Sigmoid colon (tissue), 7 donors: Measurements from ENCODE around the gene CTBP2. TPM values are rescaled to one million over a fixed set of nuclear protein-coding genes. Genes with fewer than 3 reads are reported as not detected.

Experiments used
- DNase-seq: peaks from one replicate; pipeline ENCODE4 v3.0.0-alpha.2; 2019
- H3K27ac ChIP-seq, 4 donors: fragments of 200-600 bp; sonication (generic); one replicate each; pipeline ENCODE4 v1.5.1; 2016 to 2019; ENCODE audit warnings: mild to moderate bottlenecking in 1 of 4
- H3K27me3 ChIP-seq, 3 donors: fragments of 200-600 bp; sonication (generic); one replicate each; pipeline ENCODE4 v1.5.1; 2019; ENCODE audit warnings: mild to moderate bottlenecking in 1 of 3
- H3K36me3 ChIP-seq, 4 donors: fragments of 200-600 bp; sonication (generic); one replicate each; pipeline ENCODE4 v1.5.1; 2016 to 2019
- H3K4me1 ChIP-seq, 4 donors: fragments of 200-600 bp; sonication (generic); one replicate each; pipeline ENCODE4 v1.5.1; 2017 to 2019
- H3K4me3 ChIP-seq, 4 donors: fragments of 200-600 bp; sonication (generic); one replicate each; pipeline ENCODE4 v1.5.1; 2017 to 2019; ENCODE audit warnings: mild to moderate bottlenecking in 2 of 4, moderate library complexity in 1 of 4
- H3K9me3 ChIP-seq, 4 donors: fragments of 200-600 bp in 3 of 4; sonication (generic) in 3 of 4; one replicate each; pipeline versions ENCODE4 v1.5.1 to v1.6.1; 2013 to 2019
- EP300 ChIP-seq, 4 donors: sonication (generic); formaldehyde crosslinking; IDR thresholded peaks; one replicate each; pipeline ENCODE4 v1.6.1; 2017; ENCODE audit warnings: antibody characterized with exemption in 4 of 4
- POLR2A ChIP-seq, 2 donors: fragments of 450-650 bp; IDR thresholded peaks; one replicate each; pipeline ENCODE4 v1.6.1; 2016; ENCODE audit warnings: antibody characterized with exemption in 2 of 2, mild to moderate bottlenecking in 2 of 2, moderate library complexity in 2 of 2
- POLR2AphosphoS5 ChIP-seq, 4 donors: sonication (generic); formaldehyde crosslinking; IDR thresholded peaks; one replicate each; pipeline ENCODE4 v1.6.1; 2017; ENCODE audit warnings: antibody characterized with exemption in 4 of 4
- WGBS, 2 donors: extraction: QIAGEN DNeasy Blood & Tissue Kit; methylation state at CpG; one replicate each; pipeline ENCODE4 v1.1.7; 2013; 5-methylcytosine and 5-hydroxymethylcytosine counted together
- intact Hi-C: fragments of 100-400 bp; cut with DNase I; formaldehyde crosslinking; loops from one replicate; pipeline ENCODE4 v1.15.1; 2023
- polyA plus RNA-seq, 3 donors: library from polyadenylated mRNA; stranded (reverse); fragments of 200-250 nt; gene quantifications; one replicate each; pipeline ENCODE4 v1.2.3, GENCODE V29; 2013
- total RNA-seq, 4 donors: library from RNA; depleted of rRNA; stranded (reverse); fragments of >200 nt; gene quantifications; one replicate each; pipeline ENCODE4 v1.1.0, GENCODE V29; 2016
- TF ChIP-seq, protein P1 (sequence below), 4 experiments: fragments of 450-650 bp in 3 of 4; fragments of 200-600 bp in 1 of 4; IDR thresholded peaks; one replicate each; pipeline ENCODE4 v1.5.1; 2016 to 2019; ENCODE audit warnings: antibody characterized with exemption in 4 of 4, mild to moderate bottlenecking in 3 of 4, moderate library complexity in 2 of 4
- donor health status: healthy with polysubstance abuse.
- donor health status: Bipolar disorder and iron deficiency.
- donor health status: healthy.

The CTBP2 gene
- total and polyA plus RNA-seq, 7 donors = 31.2 to 62.4 (median 52.0) TPM

DNA sequence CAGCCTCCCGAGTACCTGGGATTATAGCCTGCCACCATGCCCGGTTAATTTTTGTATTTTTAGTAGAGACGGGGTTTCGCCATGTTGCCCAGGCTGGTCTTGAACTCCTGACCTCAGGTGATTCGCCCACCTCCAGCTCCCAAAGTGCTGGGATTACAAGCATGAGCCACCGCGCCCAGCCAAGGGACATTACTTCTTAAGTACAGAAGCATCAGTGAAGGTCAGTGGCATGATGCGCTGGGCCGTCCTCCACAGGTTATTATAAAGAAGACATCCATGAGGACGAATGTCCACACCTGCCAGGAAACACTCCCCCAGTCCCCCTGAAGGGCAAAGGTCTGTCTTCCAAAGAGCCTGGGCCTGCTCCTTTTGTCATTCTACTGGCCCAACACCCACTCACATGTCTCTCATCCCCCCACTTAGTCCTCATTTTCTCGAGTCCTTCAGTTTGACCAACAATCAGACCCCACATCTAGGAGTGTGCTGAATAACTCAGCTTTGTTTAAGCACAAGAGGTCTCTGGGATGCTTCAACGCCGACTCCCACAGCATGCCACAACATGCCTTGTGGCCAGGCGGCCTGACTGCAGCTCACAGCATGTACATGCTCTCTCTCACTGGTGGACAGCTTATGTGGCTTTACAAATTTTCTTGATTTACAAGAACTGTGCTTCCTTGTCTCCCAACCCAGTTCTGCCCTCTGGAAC, 73.0 kb downstream of the CTBP2 start:
- Histone ChIP-seq H3K27ac (no peak overlapping the region), H3K4me1 (peaks cover 0 to 54% (median 36%) of the 10 kb centered on the region in 4 donors), H3K36me3 (no peaks in the 10 kb centered on the region), H3K9me3 (no peaks in the 10 kb centered on the region), H3K27me3 (no peaks in the 10 kb centered on the region), H3K4me3 (no peak overlapping the region)
- intact Hi-C loops = no loop called here
- peak; percentile 56 for DNase-seq
- WGBS, 2 donors = 90 to 94% methylated on average over 14 of the region's 14 CpGs
- TF ChIP-seq EP300 (IDR thresholded peaks at IDR 0.05) (no peak), POLR2A (IDR thresholded peaks at IDR 0.05) (no peak), POLR2AphosphoS5 (IDR thresholded peaks at IDR 0.05) (no peak)
- TF ChIP-seq, protein P1, sequence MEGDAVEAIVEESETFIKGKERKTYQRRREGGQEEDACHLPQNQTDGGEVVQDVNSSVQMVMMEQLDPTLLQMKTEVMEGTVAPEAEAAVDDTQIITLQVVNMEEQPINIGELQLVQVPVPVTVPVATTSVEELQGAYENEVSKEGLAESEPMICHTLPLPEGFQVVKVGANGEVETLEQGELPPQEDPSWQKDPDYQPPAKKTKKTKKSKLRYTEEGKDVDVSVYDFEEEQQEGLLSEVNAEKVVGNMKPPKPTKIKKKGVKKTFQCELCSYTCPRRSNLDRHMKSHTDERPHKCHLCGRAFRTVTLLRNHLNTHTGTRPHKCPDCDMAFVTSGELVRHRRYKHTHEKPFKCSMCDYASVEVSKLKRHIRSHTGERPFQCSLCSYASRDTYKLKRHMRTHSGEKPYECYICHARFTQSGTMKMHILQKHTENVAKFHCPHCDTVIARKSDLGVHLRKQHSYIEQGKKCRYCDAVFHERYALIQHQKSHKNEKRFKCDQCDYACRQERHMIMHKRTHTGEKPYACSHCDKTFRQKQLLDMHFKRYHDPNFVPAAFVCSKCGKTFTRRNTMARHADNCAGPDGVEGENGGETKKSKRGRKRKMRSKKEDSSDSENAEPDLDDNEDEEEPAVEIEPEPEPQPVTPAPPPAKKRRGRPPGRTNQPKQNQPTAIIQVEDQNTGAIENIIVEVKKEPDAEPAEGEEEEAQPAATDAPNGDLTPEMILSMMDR (IDR thresholded peaks at IDR 0.05) = no peak

DNA sequence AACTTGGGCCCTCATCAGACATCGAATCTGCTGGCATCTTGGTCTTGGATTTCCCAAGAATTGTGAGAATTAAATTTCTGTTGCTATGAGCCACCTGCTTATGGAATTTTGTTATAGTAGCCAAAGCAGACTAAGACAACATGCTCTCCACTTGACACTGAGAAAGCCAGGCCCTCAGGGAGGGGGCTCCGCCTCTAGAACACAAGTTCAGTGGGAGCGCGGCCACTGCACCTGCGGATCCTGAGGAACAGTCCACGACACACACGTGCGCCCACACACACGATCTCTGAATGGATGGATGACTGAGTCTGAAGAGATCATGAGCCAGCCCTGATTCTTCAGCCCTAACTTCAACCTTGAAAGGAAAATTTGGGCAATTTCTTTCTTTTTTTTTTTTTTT, 73.7 kb downstream of the CTBP2 start:
- peak; percentile 59 for DNase-seq
- Histone ChIP-seq H3K9me3 (no peaks in the 10 kb centered on the region), H3K27me3 (no peaks in the 10 kb centered on the region), H3K4me3 (no peak overlapping the region), H3K4me1 (peaks cover 0 to 52% (median 38%) of the 10 kb centered on the region in 4 donors), H3K27ac (no peak overlapping the region), H3K36me3 (no peaks in the 10 kb centered on the region)
- WGBS, 2 donors = 88 to 90% methylated on average over 9 of the region's 9 CpGs
- intact Hi-C loops = no loop called here
- TF ChIP-seq, protein P1 (IDR thresholded peaks at IDR 0.05) = no peak
- no peak for TF ChIP-seq POLR2A (IDR thresholded peaks at IDR 0.05)

DNA sequence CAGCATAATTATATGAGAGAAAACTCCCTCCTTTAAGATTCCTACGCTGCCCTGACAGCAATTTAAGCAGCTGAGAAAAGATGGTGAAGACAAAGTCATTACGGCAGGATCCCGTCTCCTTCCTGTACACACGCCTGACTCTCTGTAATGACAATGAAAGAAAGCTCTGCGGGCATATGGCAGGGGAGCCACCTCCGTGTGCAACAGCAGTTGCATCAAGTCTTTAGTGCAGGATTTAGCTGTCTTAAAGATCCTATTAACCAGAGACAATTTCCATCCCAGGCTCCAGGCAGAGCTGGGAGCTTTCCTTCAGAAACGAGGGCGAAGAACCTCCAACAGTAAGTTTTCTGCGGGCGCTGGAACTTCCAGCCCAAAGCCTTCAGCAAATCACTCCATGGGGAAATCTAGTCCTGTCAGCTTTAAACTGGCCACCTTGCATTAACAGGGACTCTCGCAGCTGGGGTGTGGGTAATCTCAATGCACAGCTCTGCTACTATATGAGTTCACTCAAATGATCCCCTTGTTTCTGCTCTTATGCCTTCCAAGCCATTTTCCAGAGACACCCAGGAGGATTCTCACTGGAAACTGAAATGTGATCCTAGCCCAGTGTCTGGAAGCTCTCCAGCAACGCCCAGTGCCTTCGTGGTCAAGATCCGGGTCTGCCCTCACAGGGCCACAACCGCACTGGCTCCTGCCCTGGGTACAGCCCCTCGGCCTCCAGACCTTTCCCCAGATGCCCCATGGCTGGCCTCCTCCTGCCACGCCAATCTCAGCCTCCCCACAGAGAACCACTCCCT, 74.9 kb downstream of the CTBP2 start:
- TF ChIP-seq POLR2A (IDR thresholded peaks at IDR 0.05) (no peak), EP300 (IDR thresholded peaks at IDR 0.05) (no peak), POLR2AphosphoS5 (IDR thresholded peaks at IDR 0.05) (no peak)
- TF ChIP-seq, protein P1 (IDR thresholded peaks at IDR 0.05) = no peak
- Histone ChIP-seq H3K27ac (peak overlapping the region in 3 of 4 donors; percentile 19 to 81 (median 63)), H3K36me3 (no peaks in the 10 kb centered on the region), H3K27me3 (no peaks in the 10 kb centered on the region), H3K4me1 (peaks cover 0 to 47% (median 40%) of the 10 kb centered on the region in 4 donors), H3K4me3 (no peak overlapping the region), H3K9me3 (no peaks in the 10 kb centered on the region)
- intact Hi-C loops = no loop called here
- peak; percentile 63 for DNase-seq
- WGBS, 2 donors = 87 to 88% methylated on average over 17 of the region's 17 CpGs

DNA sequence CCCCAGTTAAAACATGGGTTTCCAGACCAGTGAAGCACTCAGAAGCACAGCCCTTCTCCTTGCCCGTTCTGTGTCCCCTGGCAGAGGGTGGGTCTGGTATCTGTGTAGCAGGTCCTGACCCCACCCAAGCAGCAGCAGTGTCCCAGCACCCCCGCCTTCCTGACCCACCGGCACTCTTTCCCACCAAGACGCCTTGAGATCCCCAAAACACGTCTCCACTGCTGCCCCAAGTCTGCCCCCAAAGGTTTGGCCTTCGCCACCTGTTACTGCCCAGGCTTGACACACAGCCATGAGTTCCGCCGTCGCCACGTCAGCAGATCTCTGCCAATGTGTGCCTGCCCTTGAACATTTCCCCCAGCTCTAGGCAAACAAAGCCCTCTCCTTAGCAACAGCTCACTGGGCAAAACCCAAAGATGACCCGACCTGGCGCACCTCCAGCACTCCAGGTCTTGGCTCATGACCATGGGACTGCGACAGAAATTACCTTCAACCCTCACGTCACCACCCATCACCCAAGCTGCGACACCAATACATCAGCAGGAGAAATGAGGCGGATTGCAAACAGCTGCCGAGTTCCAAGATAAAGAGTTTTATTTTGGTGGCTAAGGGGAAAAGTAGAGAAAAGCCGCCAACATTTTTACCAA, 75.6 kb downstream of the CTBP2 start:
- TF ChIP-seq POLR2AphosphoS5 (IDR thresholded peaks at IDR 0.05) = no peak
- TF ChIP-seq EP300 (IDR thresholded peaks at IDR 0.05) = no peak
- TF ChIP-seq, protein P1 (IDR thresholded peaks at IDR 0.05) = no peak
- no peak for TF ChIP-seq POLR2A (IDR thresholded peaks at IDR 0.05)
- Histone ChIP-seq H3K9me3 (no peaks in the 10 kb centered on the region), H3K4me3 (no peak overlapping the region), H3K27me3 (no peaks in the 10 kb centered on the region), H3K27ac (peak overlapping the region in 3 of 4 donors; percentile 19 to 81 (median 63)), H3K36me3 (no peaks in the 10 kb centered on the region), H3K4me1 (peaks cover 0 to 51% (median 45%) of the 10 kb centered on the region in 4 donors)
- WGBS, 2 donors = 84 to 87% methylated on average over 18 of the region's 18 CpGs
- intact Hi-C loops = no loop called here
- DNase-seq = peak; percentile 65
